SU-DHL-6 (cell line): ENCODE measurements around the gene KRTAP9-8.

ENCODE experiments used
- H2AFZ ChIP-seq: fragments of 200-600 bp; sonication (generic); 2 replicates; pipeline ENCODE4 v1.6.1; 2014; ENCODE audit warnings: low read depth, mild to moderate bottlenecking, moderate library complexity, mixed read lengths, antibody characterized with exemption, low read length; ENCODE audit not compliant: severe bottlenecking
- H3F3A ChIP-seq: fragments of 200-600 bp; shearing (Covaris generic); 2 replicates; pipeline ENCODE4 v1.6.0; 2016; ENCODE audit warnings: antibody characterized with exemption, mild to moderate bottlenecking; ENCODE audit not compliant: insufficient read depth
- H3K27ac ChIP-seq: fragments of 200-600 bp; sonication (generic); 2 replicates; pipeline ENCODE4 v1.5.1; 2016; ENCODE audit warnings: low read depth, mild to moderate bottlenecking, low read length, moderate library complexity, mixed read lengths
- H3K27me3 ChIP-seq: fragments of 200-600 bp; sonication (generic), shearing (Covaris generic); 2 replicates; pipeline ENCODE4 v1.6.0; 2014; ENCODE audit warnings: mild to moderate bottlenecking, low read length
- H3K36me3 ChIP-seq: fragments of 200-600 bp; sonication (generic); 2 replicates; pipeline ENCODE4 v1.6.1; 2014; ENCODE audit warnings: mild to moderate bottlenecking, low read length, mixed read lengths
- H3K4me2 ChIP-seq: fragments of 300-600, 200-600 bp; shearing (Covaris generic), sonication (generic); 2 replicates; pipeline ENCODE4 v1.6.0; 2014; ENCODE audit warnings: low read length, low read depth, mild to moderate bottlenecking; ENCODE audit not compliant: poor library complexity, severe bottlenecking
- H3K4me3 ChIP-seq: fragments of 200-600 bp; sonication (generic); 2 replicates; pipeline ENCODE4 v1.5.1; 2014; ENCODE audit warnings: antibody characterized with exemption, low read length, mild to moderate bottlenecking, mixed read lengths; ENCODE audit not compliant: insufficient read depth, poor library complexity, severe bottlenecking
- H3K79me2 ChIP-seq: fragments of 200-600 bp; sonication (generic); 2 replicates; pipeline ENCODE4 v1.6.1; 2014; ENCODE audit warnings: mild to moderate bottlenecking, low read length, moderate library complexity; ENCODE audit not compliant: insufficient read depth
- H3K9ac ChIP-seq: fragments of 200-600 bp; sonication (generic); 2 replicates; pipeline ENCODE4 v1.7.0; 2014; ENCODE audit warnings: mild to moderate bottlenecking, low read length
- H3K9me2 ChIP-seq: fragments of 200-600 bp; sonication (generic); replicated peaks from 2 replicates; pipeline ENCODE4 v1.6.1; 2014; ENCODE audit warnings: low read length; ENCODE audit not compliant: insufficient read depth
- H3K9me3 ChIP-seq: fragments of 200-600 bp; sonication (generic); 2 replicates; pipeline ENCODE4 v1.6.1; 2014; ENCODE audit warnings: low read length, mixed read lengths; ENCODE audit not compliant: insufficient read depth
- H4K20me1 ChIP-seq: fragments of 200-600 bp; sonication (generic); 2 replicates; pipeline ENCODE4 v1.6.1; 2014; ENCODE audit warnings: low read depth, mild to moderate bottlenecking, antibody characterized with exemption, low read length, moderate library complexity, mixed read lengths
- EZH2phosphoT487 ChIP-seq: fragments of 200-600 bp; sonication (generic), shearing (Covaris generic); conservative IDR thresholded peaks from 2 replicates; pipeline ENCODE4 v1.6.1; 2018; ENCODE audit warnings: mild to moderate bottlenecking, antibody characterized with exemption, low read length, moderate library complexity, mixed read lengths
- TF ChIP-seq, protein P1 (sequence below): fragments of 200-600 bp; sonication (generic); IDR thresholded peaks from one replicate; pipeline ENCODE4 v1.5.1; 2017; ENCODE audit warnings: antibody characterized with exemption, mild to moderate bottlenecking, low read length, moderate library complexity; ENCODE audit not compliant: insufficient read depth, poor library complexity, severe bottlenecking

Gene KRTAP9-8

DNA sequence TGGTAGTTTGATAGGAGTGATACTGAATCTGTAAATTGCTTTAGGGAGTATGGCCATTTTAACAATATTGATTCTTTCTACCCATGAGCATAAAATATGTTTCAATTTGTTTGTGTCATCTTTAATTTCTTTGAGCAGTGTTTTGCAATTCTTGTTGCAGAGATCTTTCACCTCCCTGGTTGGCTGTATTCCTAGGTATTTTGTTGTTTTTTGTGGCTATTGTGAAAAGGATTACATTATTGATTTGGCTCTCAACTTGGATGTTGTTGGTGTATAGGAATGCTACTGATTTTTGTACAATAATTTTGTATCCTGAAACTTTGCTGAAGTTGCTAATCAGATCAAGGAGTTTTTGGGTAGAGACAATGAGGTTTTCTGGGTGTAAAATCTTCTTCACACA lies 20.6 kb downstream of the KRTAP9-8 start:
- H3K27me3 ChIP-seq = no peaks in the 10 kb centered on the region
- TF ChIP-seq EZH2phosphoT487 = no peak
- TF ChIP-seq, protein P1, sequence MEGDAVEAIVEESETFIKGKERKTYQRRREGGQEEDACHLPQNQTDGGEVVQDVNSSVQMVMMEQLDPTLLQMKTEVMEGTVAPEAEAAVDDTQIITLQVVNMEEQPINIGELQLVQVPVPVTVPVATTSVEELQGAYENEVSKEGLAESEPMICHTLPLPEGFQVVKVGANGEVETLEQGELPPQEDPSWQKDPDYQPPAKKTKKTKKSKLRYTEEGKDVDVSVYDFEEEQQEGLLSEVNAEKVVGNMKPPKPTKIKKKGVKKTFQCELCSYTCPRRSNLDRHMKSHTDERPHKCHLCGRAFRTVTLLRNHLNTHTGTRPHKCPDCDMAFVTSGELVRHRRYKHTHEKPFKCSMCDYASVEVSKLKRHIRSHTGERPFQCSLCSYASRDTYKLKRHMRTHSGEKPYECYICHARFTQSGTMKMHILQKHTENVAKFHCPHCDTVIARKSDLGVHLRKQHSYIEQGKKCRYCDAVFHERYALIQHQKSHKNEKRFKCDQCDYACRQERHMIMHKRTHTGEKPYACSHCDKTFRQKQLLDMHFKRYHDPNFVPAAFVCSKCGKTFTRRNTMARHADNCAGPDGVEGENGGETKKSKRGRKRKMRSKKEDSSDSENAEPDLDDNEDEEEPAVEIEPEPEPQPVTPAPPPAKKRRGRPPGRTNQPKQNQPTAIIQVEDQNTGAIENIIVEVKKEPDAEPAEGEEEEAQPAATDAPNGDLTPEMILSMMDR = no peak
- H3K27ac ChIP-seq = no peak overlapping the region

GRCh38 chr17:41263212-41263611 lies 25.4 kb downstream of the KRTAP9-8 start:
- Histone ChIP-seq H2AFZ (no peak overlapping the region), H3K9ac (no peak overlapping the region), H4K20me1 (no peaks in the 10 kb centered on the region), H3K4me2 (no peak overlapping the region), H3K9me3 (no peaks in the 10 kb centered on the region), H3K9me2 (no peaks in the 10 kb centered on the region), H3F3A (no peaks in the 10 kb centered on the region), H3K4me3 (no peak overlapping the region), H3K27me3 (no peaks in the 10 kb centered on the region), H3K36me3 (no peaks in the 10 kb centered on the region), H3K79me2 (no peaks in the 10 kb centered on the region), H3K27ac (no peak overlapping the region)
- TF ChIP-seq, protein P1 = no peak
- TF ChIP-seq EZH2phosphoT487 = no peak

More for the DNA sequence above, 20.6 kb downstream of the KRTAP9-8 start:
- H3K9ac ChIP-seq = no peak overlapping the region
- no peaks in the 10 kb centered on the region for H3K9me3 ChIP-seq
- H3K79me2 ChIP-seq = no peaks in the 10 kb centered on the region
- no peaks in the 10 kb centered on the region for H4K20me1 ChIP-seq
- no peak overlapping the region for H2AFZ ChIP-seq
- no peaks in the 10 kb centered on the region for H3F3A ChIP-seq
- H3K9me2 ChIP-seq = no peaks in the 10 kb centered on the region
- no peak overlapping the region for H3K4me3 ChIP-seq
- H3K4me2 ChIP-seq = no peak overlapping the region
- H3K36me3 ChIP-seq = no peaks in the 10 kb centered on the region

DNA sequence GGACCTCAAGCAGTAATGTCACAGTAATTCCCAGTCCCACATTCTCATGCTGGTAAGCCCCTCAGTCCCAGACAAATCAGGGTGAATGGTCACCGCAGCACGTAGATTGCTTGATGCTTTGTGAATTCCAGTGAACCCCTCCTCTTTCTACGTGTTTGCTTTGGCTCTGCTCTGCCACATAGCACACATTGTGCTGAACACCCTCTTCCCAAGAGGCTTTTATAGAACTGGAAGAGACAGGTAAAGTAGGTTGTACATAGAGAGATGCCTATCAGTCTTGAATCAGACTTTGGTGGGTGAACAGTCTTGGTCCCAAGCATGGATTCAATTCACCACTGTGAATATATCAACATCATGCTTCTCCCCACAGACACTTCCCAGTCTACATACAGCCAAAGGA lies 26.8 kb downstream of the KRTAP9-8 start:
- no peak overlapping the region for H3K4me2 ChIP-seq
- no peak overlapping the region for H3K4me3 ChIP-seq

More for the DNA sequence above, 26.8 kb downstream of the KRTAP9-8 start:
- no peak for TF ChIP-seq EZH2phosphoT487
- TF ChIP-seq, protein P1 = no peak
- Histone ChIP-seq H3F3A (no peaks in the 10 kb centered on the region), H3K9me3 (no peaks in the 10 kb centered on the region), H3K9me2 (no peaks in the 10 kb centered on the region), H3K27ac (no peak overlapping the region), H3K9ac (no peak overlapping the region), H2AFZ (no peak overlapping the region), H4K20me1 (no peaks in the 10 kb centered on the region), H3K27me3 (no peaks in the 10 kb centered on the region), H3K79me2 (no peaks in the 10 kb centered on the region), H3K36me3 (no peaks in the 10 kb centered on the region)
